SHP77 (cell line): ENCODE data around the gene CLDN4.

Source experiments
- DNase-seq, 2 experiments: peaks; one replicate each; lab custom pipeline; 2025; lab: John Stamatoyannopoulos, UW

The CLDN4 gene

GRCh38 chr7:73872056-73872908 lies 41.5 kb downstream of the CLDN4 start:
- DNase-seq, result no peak

GRCh38 chr7:73876361-73876760 lies 45.6 kb downstream of the CLDN4 start:
- no peak for DNase-seq

GRCh38 chr7:73876973-73877372 lies 46.2 kb downstream of the CLDN4 start:
- no peak for DNase-seq

GRCh38 chr7:73879977-73880681 lies 49.3 kb downstream of the CLDN4 start:
- no peak for DNase-seq

- no peak for DNase-seq
Observed at GRCh38 chr7:73880755-73881328, 50.0 kb downstream of the CLDN4 start.

- no peak for DNase-seq
Observed at GRCh38 chr7:73881352-73882046, 50.7 kb downstream of the CLDN4 start.

GRCh38 chr7:73882047-73882402 lies 51.2 kb downstream of the CLDN4 start:
- DNase-seq, result no peak
